H1 (cell line): Measurements from ENCODE around the gene LORICRIN. TPM values are rescaled to one million over a fixed set of nuclear protein-coding genes. Genes with fewer than 3 reads are reported as not detected.

Source experiments
- CTCF ChIA-PET: fragments of 300-600 bp; sonication (Branson Sonifier 250); formaldehyde crosslinking; loops from one replicate; lab custom pipeline; 2021; ENCODE audit not compliant: partially characterized antibody; lab: Charles Lee
- POLR2A ChIA-PET: fragments of 300-600 bp; sonication (Branson Sonifier 250); formaldehyde crosslinking; loops from one replicate; lab custom pipeline; 2021; ENCODE audit warnings: inconsistent platforms; ENCODE audit not compliant: partially characterized antibody; lab: Charles Lee
- DNase-seq, 2 experiments: peaks; one replicate each; pipeline versions ENCODE4 v3.0.0 to v3.0.0-alpha.2; 2010 to 2022; ENCODE audit warnings: low spot score in 2 of 2, low read depth in 1 of 2, mixed read lengths in 1 of 2
- FAIRE-seq: peaks from 2 replicates; lab custom pipeline; 2011; peaks lifted over from hg19 to GRCh38; lab: Jason Lieb, UNC
- H2AFZ ChIP-seq: 2 replicates; pipeline ENCODE4 v1.8.1; 2012; ENCODE audit warnings: low read length, inconsistent platforms
- H2AK5ac ChIP-seq: 2 replicates; pipeline ENCODE4 v1.6.1; 2013; ENCODE audit warnings: low read depth, low read length
- H2BK120ac ChIP-seq: replicated peaks from 2 replicates; pipeline ENCODE3; 2013; ENCODE audit warnings: low read depth, low read length, inconsistent platforms
- H2BK12ac ChIP-seq: 2 replicates; pipeline ENCODE4 v1.6.1; 2013; ENCODE audit warnings: low read depth, low read length
- H2BK15ac ChIP-seq: 2 replicates; pipeline ENCODE4 v1.6.1; 2013; ENCODE audit warnings: low read length
- H2BK20ac ChIP-seq: 2 replicates; pipeline ENCODE4 v1.6.1; 2013; ENCODE audit warnings: low read length
- H2BK5ac ChIP-seq: 2 replicates; pipeline ENCODE4 v1.6.1; 2013; ENCODE audit warnings: low read depth, low read length
- H3K14ac ChIP-seq: 2 replicates; pipeline ENCODE4 v1.6.1; 2013; ENCODE audit warnings: inconsistent platforms; ENCODE audit not compliant: insufficient read length
- H3K18ac ChIP-seq: 2 replicates; pipeline ENCODE4 v1.6.1; 2013; ENCODE audit warnings: low read length; ENCODE audit errors: extremely low read depth
- H3K23ac ChIP-seq: 2 replicates; pipeline ENCODE4 v1.6.1; 2013; ENCODE audit warnings: inconsistent platforms; ENCODE audit not compliant: insufficient read length
- H3K23me2 ChIP-seq: 2 replicates; pipeline ENCODE4 v1.6.1; 2013; ENCODE audit warnings: low read depth, low read length
- H3K27ac ChIP-seq: 2 replicates; pipeline ENCODE4 v1.6.1; 2011; ENCODE audit warnings: low read depth, low read length, inconsistent platforms
- H3K27me3 ChIP-seq, 4 experiments: replicated peaks in 1 of 4; 1 replicate in 1 of 4; 2 replicates in 3 of 4; pipeline versions ENCODE4 v1.6.1 to v1.8.1; 2011 to 2013; ENCODE audit warnings: low read length in 3 of 4, mild to moderate bottlenecking in 3 of 4, inconsistent platforms in 2 of 4, mixed read lengths in 2 of 4, moderate library complexity in 1 of 4; ENCODE audit not compliant: control insufficient read depth in 3 of 4, insufficient read depth in 3 of 4; ENCODE audit errors: extremely low read depth in 1 of 4
- H3K36me3 ChIP-seq, 4 experiments: 2 replicates each; pipeline versions ENCODE4 v1.6.1 to v1.8.1; 2011 to 2013; ENCODE audit warnings: mild to moderate bottlenecking in 4 of 4, low read length in 3 of 4, moderate library complexity in 2 of 4, control low read depth in 1 of 4, inconsistent platforms in 1 of 4; ENCODE audit not compliant: insufficient read depth in 4 of 4, control insufficient read depth in 2 of 4
- H3K4ac ChIP-seq: replicated peaks from 2 replicates; pipeline ENCODE3; 2013; ENCODE audit warnings: low read length, low read depth, mixed read lengths, inconsistent platforms; ENCODE audit not compliant: insufficient read length
- H3K4me1 ChIP-seq, 4 experiments: replicated peaks in 1 of 4; 1 replicate in 1 of 4; 2 replicates in 3 of 4; pipeline versions ENCODE4 v1.6.1 to v1.8.1; 2011 to 2013; ENCODE audit warnings: low read length in 3 of 4, inconsistent platforms in 2 of 4, mixed read lengths in 1 of 4; ENCODE audit not compliant: insufficient read depth in 4 of 4, control insufficient read depth in 3 of 4
- H3K4me2 ChIP-seq, 2 experiments: 2 replicates each; pipeline versions ENCODE4 v1.6.1 to v1.8.1; 2011 to 2013; ENCODE audit warnings: low read depth in 2 of 2, low read length in 2 of 2, control low read depth in 1 of 2, inconsistent platforms in 1 of 2, mild to moderate bottlenecking in 1 of 2; ENCODE audit not compliant: insufficient read depth in 1 of 2
- H3K4me3 ChIP-seq, 4 experiments: fragments of 200-600, 300-600 bp in 1 of 4; sonication (generic), shearing (Covaris generic), sonication (Bioruptor Twin) in 1 of 4; 2 replicates each; pipeline versions ENCODE4 v1.5.1 to v1.8.1; 2011 to 2016; ENCODE audit warnings: low read length in 4 of 4, low read depth in 3 of 4, control low read depth in 2 of 4, inconsistent platforms in 2 of 4, mild to moderate bottlenecking in 2 of 4, mixed read lengths in 1 of 4, moderate library complexity in 1 of 4; ENCODE audit not compliant: insufficient read depth in 2 of 4; ENCODE audit errors: extremely low read depth in 1 of 4
- H3K56ac ChIP-seq: replicated peaks from 2 replicates; pipeline ENCODE3; 2013; ENCODE audit warnings: low read depth, mild to moderate bottlenecking, mixed read lengths, low read length, inconsistent platforms; ENCODE audit not compliant: insufficient read length
- H3K79me1 ChIP-seq: 2 replicates; pipeline ENCODE4 v1.6.1; 2013; ENCODE audit warnings: low read depth, low read length, control low read depth
- H3K79me2 ChIP-seq, 2 experiments: 2 replicates each; pipeline versions ENCODE4 v1.6.1 to v1.8.1; 2012 to 2013; ENCODE audit warnings: low read length in 2 of 2, mild to moderate bottlenecking in 2 of 2, inconsistent platforms in 1 of 2; ENCODE audit not compliant: insufficient read depth in 2 of 2, control insufficient read depth in 1 of 2
- H3K9ac ChIP-seq, 4 experiments: replicated peaks in 1 of 4; 1 replicate in 1 of 4; 2 replicates in 3 of 4; pipeline versions ENCODE4 v1.6.1 to v1.8.1; 2011 to 2013; ENCODE audit warnings: low read depth in 3 of 4, low read length in 3 of 4, control low read depth in 2 of 4, mild to moderate bottlenecking in 2 of 4, moderate library complexity in 2 of 4, inconsistent platforms in 1 of 4; ENCODE audit errors: extremely low read depth in 1 of 4
- H3K9me3 ChIP-seq, 2 experiments: 2 replicates each; pipeline versions ENCODE4 v1.6.1 to v1.8.1; 2012 to 2013; ENCODE audit warnings: mild to moderate bottlenecking in 2 of 2, moderate library complexity in 2 of 2, control low read depth in 1 of 2, inconsistent platforms in 1 of 2, low read depth in 1 of 2, low read length in 1 of 2, mixed read lengths in 1 of 2; ENCODE audit not compliant: insufficient read depth in 2 of 2
- H4K20me1 ChIP-seq, 2 experiments: replicated peaks in 1 of 2; 2 replicates each; pipeline versions ENCODE3 to v1.8.1; 2011 to 2013; ENCODE audit warnings: inconsistent platforms in 2 of 2, low read length in 2 of 2, mild to moderate bottlenecking in 1 of 2; ENCODE audit not compliant: insufficient read depth in 2 of 2, control insufficient read depth in 1 of 2
- H4K5ac ChIP-seq: 2 replicates; pipeline ENCODE4 v1.6.1; 2013; ENCODE audit warnings: low read length, low read depth, mixed read lengths, inconsistent platforms; ENCODE audit not compliant: insufficient read length
- H4K8ac ChIP-seq: 2 replicates; pipeline ENCODE4 v1.8.0; 2013; ENCODE audit warnings: mild to moderate bottlenecking, moderate library complexity, low read length, inconsistent platforms; ENCODE audit not compliant: insufficient read depth; ENCODE audit errors: extremely low read depth
- H4K91ac ChIP-seq: replicated peaks from 2 replicates; pipeline ENCODE3; 2013; ENCODE audit warnings: low read length, mixed read lengths, inconsistent platforms; ENCODE audit not compliant: insufficient read length
- CBX5 ChIP-seq: fragments of 300-800, 300-1000 bp; sonication (generic); IDR thresholded peaks from 2 replicates; pipeline ENCODE4 v1.7.1; 2016; ENCODE audit warnings: antibody characterized with exemption, low read length, low read depth
- CHD2 ChIP-seq: IDR thresholded peaks from 2 replicates; pipeline ENCODE4 v1.6.1; 2012; ENCODE audit warnings: low read length, improper control_type of control experiment
- HDAC6 ChIP-seq: IDR thresholded peaks from one replicate; pipeline ENCODE4 v1.7.1; 2012; ENCODE audit warnings: low read depth, mild to moderate bottlenecking, inconsistent platforms, low read length, moderate library complexity
- NRF1 ChIP-seq: IDR thresholded peaks from 2 replicates; pipeline ENCODE4 v1.6.1; 2011; ENCODE audit warnings: mild to moderate bottlenecking, low read depth, low read length, improper control_type of control experiment
- RBBP5 ChIP-seq: IDR thresholded peaks from 2 replicates; pipeline ENCODE4 v1.7.1; 2012; ENCODE audit warnings: low read depth, mild to moderate bottlenecking, inconsistent platforms, low read length, moderate library complexity, borderline replicate concordance
- SIN3A ChIP-seq, 2 experiments: IDR thresholded peaks in 1 of 2; conservative IDR thresholded peaks in 1 of 2; 2 replicates each; pipeline ENCODE4 v1.6.1; 2011 to 2012; ENCODE audit warnings: low read length in 2 of 2, improper control_type of control experiment in 1 of 2, low read depth in 1 of 2, mild to moderate bottlenecking in 1 of 2
- WGBS, 2 experiments: shearing (Covaris generic) in 1 of 2; methylation state at CpG; one replicate each; pipeline versions ENCODE4 v1.1.6 to v1.1.7; 2013 to 2015; ENCODE audit warnings: low lambda C conversion rate in 2 of 2, mixed read lengths in 2 of 2, inconsistent platforms in 1 of 2, low coverage in 1 of 2, missing lambda C conversion rate in 1 of 2; ENCODE audit not compliant: insufficient replicate concordance in 2 of 2, insufficient coverage in 1 of 2, insufficient read length in 1 of 2; ENCODE audit errors: extremely low coverage in 1 of 2, missing lambda C conversion rate in 1 of 2; 5-methylcytosine and 5-hydroxymethylcytosine counted together
- polyA plus RNA-seq, 7 experiments: library from polyadenylated mRNA; depleted of rRNA in 3 of 7; stranded (reverse) in 5 of 7; unstranded in 2 of 7; fragments of >200 nt in 5 of 7; fragments of 200-250 nt in 2 of 7; gene quantifications; 1 replicate in 5 of 7; 2 replicates in 1 of 7; 4 replicates in 1 of 7; pipeline versions ENCODE4 v1.2.1 to v1.2.3, GENCODE V29; 2011 to 2013; ENCODE audit warnings: missing spikeins in 2 of 7, mixed read lengths in 2 of 7
- total RNA-seq: library from RNA; stranded (reverse); fragmentation: NEBNext Ultra II Directional; extraction: Animal tissue kit (Norgen Biotek cat#: 25700); gene quantifications from 2 replicates; pipeline ENCODE4 v1.2.1, GENCODE V29; 2021

Gene LORICRIN
- total and polyA plus RNA-seq, 2 of the 8 experiments (the other 6 are each of a cell fraction or from before 2014, with no cell fraction given): not detected

- Histone ChIP-seq H3K9me3 (peaks cover 2 to 4% of the 10 kb centered on the region in 2 experiments; a peak in 2 of 4 replicates), H2BK5ac (no peak overlapping the region), H2BK15ac (no peak overlapping the region), H3K14ac (no peak overlapping the region), H3K4ac (no peak overlapping the region), H2AFZ (no peak overlapping the region), H4K91ac (no peak overlapping the region), H4K20me1 (no peaks in the 10 kb centered on the region), H4K5ac (no peak overlapping the region), H2AK5ac (no peak overlapping the region), H2BK12ac (no peak overlapping the region), H3K79me1 (no peaks in the 10 kb centered on the region), H2BK120ac (no peak overlapping the region), H3K79me2 (no peaks in the 10 kb centered on the region), H3K23ac (no peak overlapping the region), H3K56ac (no peak overlapping the region), H3K27me3 (no peaks in the 10 kb centered on the region), H3K18ac (no peak overlapping the region), H3K4me1 (no peaks in the 10 kb centered on the region), H3K23me2 (peaks cover 10% of the 10 kb centered on the region; the same call in 1 of the 2 replicates), H3K9ac (no peak overlapping the region), H4K8ac (no peak overlapping the region), H3K36me3 (no peaks in the 10 kb centered on the region), H2BK20ac (no peak overlapping the region), H3K4me2 (no peak overlapping the region), H3K4me3 (no peak overlapping the region), H3K27ac (no peak overlapping the region)
- ChIA-PET CTCF (interaction anchor here (2.7 to 3.1 kb wide), 2 partner anchors 17 to 44 kb away, joined by 6 to 10 read pairs; no protein-coding TSS in a partner anchor), POLR2A (no interaction called here)
- FAIRE-seq (no peak), DNase-seq (no peak)
- TF ChIP-seq NRF1: no peak
- TF ChIP-seq RBBP5: no peak
- no peak for TF ChIP-seq CHD2
- no peak for TF ChIP-seq SIN3A (conservative IDR thresholded peaks at IDR 0.05 in 1 of 2, IDR thresholded peaks at IDR 0.05 in 1 of 2; ENCODE audit: low read depth in 1 of 2, low read length in 2 of 2)
- TF ChIP-seq HDAC6: no peak
- no peak for TF ChIP-seq CBX5
- WGBS, 2 experiments: 70% methylated on average over 4 of the region's 4 CpGs; no CpG with 5 or more reads in 1 of the 2 experiments
Observed at GRCh38 chr1:153245466-153245865, 14.0 kb upstream of the LORICRIN start.
